Heart left ventricle (tissue), 16 donors: ENCODE measurements around the gene EXOC4. TPM values are rescaled to one million over a fixed set of nuclear protein-coding genes. Genes with fewer than 3 reads are reported as not detected.
"Not testable (repeated sequence)": the region's sequence is repeated elsewhere in the genome, so short reads cannot be mapped to it uniquely, and the experiment has no call there.

Experiments used
- ATAC-seq, 4 donors: fragments of 200-7000 bp; cut with Tn5 transposase; one replicate each; pipeline ENCODE4 v1.9.1; 2020 to 2022; ENCODE audit warnings: moderate library complexity in 4 of 4, mild to moderate bottlenecking in 3 of 4, moderate number of reproducible peaks in 1 of 4
- DNase-seq, 5 donors: peaks; one replicate each; pipeline ENCODE4 v3.0.0-alpha.2; 2020
- H3K27ac ChIP-seq, 12 donors: fragments of 200-600 bp; sonication (generic) in 4 of 12; one replicate each; pipeline versions ENCODE4 v1.5.0 to v1.8.0; 2016 to 2022; ENCODE audit warnings: mild to moderate bottlenecking in 2 of 12
- H3K27me3 ChIP-seq, 9 donors: fragments of 200-600 bp; sonication (generic) in 2 of 9; one replicate each; pipeline versions ENCODE4 v1.5.1 to v1.8.0; 2016 to 2022; ENCODE audit warnings: mild to moderate bottlenecking in 3 of 9
- H3K36me3 ChIP-seq, 9 donors: fragments of 200-600 bp; sonication (generic) in 2 of 9; one replicate each; pipeline versions ENCODE4 v1.5.0 to v1.8.0; 2018 to 2022; ENCODE audit warnings: mild to moderate bottlenecking in 2 of 9
- H3K4me1 ChIP-seq, 12 donors: fragments of 200-600 bp; sonication (generic) in 4 of 12; one replicate each; pipeline versions ENCODE4 v1.5.0 to v1.8.0; 2016 to 2022; ENCODE audit warnings: mild to moderate bottlenecking in 3 of 12
- H3K4me3 ChIP-seq, 12 donors: fragments of 200-600 bp; sonication (generic) in 4 of 12; one replicate each; pipeline versions ENCODE4 v1.5.0 to v1.8.0; 2017 to 2022; ENCODE audit warnings: mild to moderate bottlenecking in 9 of 12, moderate library complexity in 4 of 12
- H3K9me3 ChIP-seq, 12 donors: fragments of 200-600 bp; sonication (generic) in 4 of 12; one replicate each; pipeline versions ENCODE4 v1.5.0 to v1.8.0; 2016 to 2022; ENCODE audit warnings: mild to moderate bottlenecking in 1 of 12
- CTCF ChIP-seq, 12 donors: fragments of 200-600 bp; sonication (generic) in 4 of 12; IDR thresholded peaks; one replicate each; pipeline versions ENCODE4 v1.5.0 to v1.8.0; 2018 to 2022; ENCODE audit warnings: antibody characterized with exemption in 12 of 12, mild to moderate bottlenecking in 5 of 12
- POLR2A ChIP-seq, 2 donors: fragments of 450-650 bp; IDR thresholded peaks; one replicate each; pipeline ENCODE4 v1.6.1; 2017; ENCODE audit warnings: antibody characterized with exemption in 2 of 2, mild to moderate bottlenecking in 2 of 2, moderate library complexity in 2 of 2
- WGBS, 4 donors: extraction: QIAGEN DNeasy Blood & Tissue Kit in 2 of 4; methylation state at CpG; one replicate each; pipeline versions ENCODE4 v1.1.5 to v1.1.7; 2013 to 2018; 5-methylcytosine and 5-hydroxymethylcytosine counted together
- intact Hi-C, 10 donors: fragments of 100-400 bp; cut with DNase I; formaldehyde crosslinking; loops; one replicate each; pipeline versions ENCODE4 v1.11.1 to v1.14.2; 2022
- polyA plus RNA-seq, 2 donors: library from polyadenylated mRNA; stranded (reverse); fragments of 200-250 nt; gene quantifications; one replicate each; pipeline ENCODE4 v1.2.3, GENCODE V29; 2013
- total RNA-seq, 9 donors: library from RNA; depleted of rRNA in 2 of 9; stranded (reverse); fragments of >200 nt in 2 of 9; fragmentation: NEBNext Ultra II Directional in 3 of 9; extraction: Animal tissue kit (Norgen Biotek cat#: 25700) in 3 of 9; gene quantifications; one replicate each; pipeline versions ENCODE4 v1.1.0 to v1.2.4, GENCODE V29; 2016 to 2023
- donor health status: ischemic (EF 13 %, LVEDD 7.1; RV severe dilation, severe dysfunction).
- donor health status: healthy with polysubstance abuse.
- donor health status: DM: no; HTN: yes; CAD: no.
- donor health status: DM: no; HTN: no; CAD: no.
- donor health status: ischemic (EF 25% LVEDD 6.9; RV normal size, moderate dysfunction).
- donor health status: ischemic (EF 25% LVEDD 5.7; RV mildly dilated, moderate dysfunction).
- donor health status: healthy.
- donor health status: DM: yes; HTN: yes; CAD: no.
- donor health status: ischemic (EF 35%, LVEDD 5.7; RV mildly dilated, moderate dysfunction).
- donor health status: nonischemic (EF 11% LVEDD 7.7; RV severe dilation, severe dysfunction).
- donor health status: DM: yes; HTN: yes; CAD: no.
- donor health status: PGD.
- donor health status: ischemic (EF 29% LVEDD 5.4; RV normal size, mild dysfunction).
- donor health status: nonischemic (EF 23%, LVEDD 6.1; RV moderate dilation, normal function).

Gene EXOC4
- total and polyA plus RNA-seq, 11 donors: 8.8 to 61.2 (median 33.8) TPM

GRCh38 chr7:133886797-133887196, 633.9 kb downstream of the EXOC4 start:
- intact Hi-C loops: no loop called here
- Histone ChIP-seq H3K27ac (no peak overlapping the region), H3K27me3 (no peaks in the 10 kb centered on the region), H3K36me3 (no peaks in the 10 kb centered on the region), H3K9me3 (no peaks in the 10 kb centered on the region), H3K4me3 (no peak overlapping the region), H3K4me1 (no peaks in the 10 kb centered on the region)
- DNase-seq (no peak), ATAC-seq (no peak)
- no peak for TF ChIP-seq POLR2A (IDR thresholded peaks at IDR 0.05)
- 94 to 98% (median 96%) methylated on average over 2 of the region's 2 CpGs for WGBS, 4 donors

- WGBS, 4 donors: 89 to 99% (median 92%) methylated on average over 2 of the region's 2 CpGs
- H3K4me3 ChIP-seq: no peak overlapping the region
- H3K9me3 ChIP-seq: no peaks in the 10 kb centered on the region
- no peak for DNase-seq
- ATAC-seq: no peak
- no peaks in the 10 kb centered on the region for H3K27me3 ChIP-seq
- intact Hi-C loops: no loop called here
- no peak overlapping the region for H3K27ac ChIP-seq
- no peaks in the 10 kb centered on the region for H3K36me3 ChIP-seq
- no peaks in the 10 kb centered on the region for H3K4me1 ChIP-seq
- TF ChIP-seq POLR2A (IDR thresholded peaks at IDR 0.05) (no peak), CTCF (IDR thresholded peaks at IDR 0.05) (no peak)
Measured at GRCh38 chr7:133887459-133887858, 634.6 kb downstream of the EXOC4 start.

- H3K4me1 ChIP-seq: no peaks in the 10 kb centered on the region
- DNase-seq: no peak
- H3K27ac ChIP-seq: no peak overlapping the region
- 67 to 87% (median 80%) methylated on average over 7 of the region's 7 CpGs for WGBS, 4 donors
- H3K27me3 ChIP-seq: no peaks in the 10 kb centered on the region
- TF ChIP-seq CTCF (IDR thresholded peaks at IDR 0.05): no peak
- no peak for TF ChIP-seq POLR2A (IDR thresholded peaks at IDR 0.05)
- H3K4me3 ChIP-seq: no peak overlapping the region
- H3K36me3 ChIP-seq: no peaks in the 10 kb centered on the region
- intact Hi-C loops: no loop called here
- no peak for ATAC-seq
- H3K9me3 ChIP-seq: no peaks in the 10 kb centered on the region
Measured at GRCh38 chr7:133888061-133888930, 635.4 kb downstream of the EXOC4 start.

GRCh38 chr7:133904776-133905175, 651.9 kb downstream of the EXOC4 start:
- TF ChIP-seq POLR2A (IDR thresholded peaks at IDR 0.05) (no peak), CTCF (IDR thresholded peaks at IDR 0.05) (no peak)
- Histone ChIP-seq H3K36me3 (no peaks in the 10 kb centered on the region), H3K27me3 (no peaks in the 10 kb centered on the region), H3K4me3 (no peak overlapping the region), H3K4me1 (peaks cover 0 to 4% (median 0%) of the 10 kb centered on the region in 12 donors), H3K9me3 (no peaks in the 10 kb centered on the region), H3K27ac (no peak overlapping the region)
- intact Hi-C loops: no loop called here
- 45 to 55% (median 48%) methylated on average over 4 of the region's 4 CpGs for WGBS, 4 donors
- no peak for ATAC-seq
- DNase-seq: no peak

- 88 to 98% (median 94%) methylated on average over 16 to 18 of the region's 18 CpGs for WGBS, 4 donors
- H3K4me1 ChIP-seq, H3K4me3 ChIP-seq, H3K36me3 ChIP-seq, H3K27me3 ChIP-seq, DNase-seq, ATAC-seq, H3K9me3 ChIP-seq, H3K27ac ChIP-seq, intact Hi-C loops: not testable (repeated sequence)
Measured at GRCh38 chr7:133906553-133906952, 653.7 kb downstream of the EXOC4 start.
